NOMO-1 (cell line): ENCODE results near the gene GRAMD1B.

Experiments
- DNase-seq, 2 experiments: peaks; one replicate each; lab custom pipeline; 2025; ENCODE audit not compliant: unreplicated experiment in 2 of 2; lab: John Stamatoyannopoulos, UW

The GRAMD1B gene

DNA sequence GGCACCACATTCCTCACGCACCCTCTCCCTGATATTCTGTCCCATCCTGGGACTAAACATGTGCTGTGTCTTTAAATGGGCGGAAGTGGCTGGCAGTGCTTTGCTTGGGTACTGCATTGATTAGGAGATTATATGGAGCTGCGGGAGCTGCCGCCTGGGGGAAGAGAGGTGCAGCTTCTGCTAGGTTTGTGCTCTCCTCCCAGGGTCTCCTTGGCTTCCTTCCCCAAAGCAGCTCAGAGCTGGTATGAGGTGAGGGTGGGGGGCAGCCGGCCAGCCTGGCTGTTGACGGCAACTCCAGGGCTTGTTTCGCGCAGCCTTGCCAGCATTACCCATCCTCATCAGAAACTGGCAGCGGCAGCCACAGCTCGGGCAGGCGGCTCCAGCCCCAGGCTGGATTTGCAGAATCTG lies 95.4 kb downstream of the GRAMD1B start:
- no peak for DNase-seq

DNA sequence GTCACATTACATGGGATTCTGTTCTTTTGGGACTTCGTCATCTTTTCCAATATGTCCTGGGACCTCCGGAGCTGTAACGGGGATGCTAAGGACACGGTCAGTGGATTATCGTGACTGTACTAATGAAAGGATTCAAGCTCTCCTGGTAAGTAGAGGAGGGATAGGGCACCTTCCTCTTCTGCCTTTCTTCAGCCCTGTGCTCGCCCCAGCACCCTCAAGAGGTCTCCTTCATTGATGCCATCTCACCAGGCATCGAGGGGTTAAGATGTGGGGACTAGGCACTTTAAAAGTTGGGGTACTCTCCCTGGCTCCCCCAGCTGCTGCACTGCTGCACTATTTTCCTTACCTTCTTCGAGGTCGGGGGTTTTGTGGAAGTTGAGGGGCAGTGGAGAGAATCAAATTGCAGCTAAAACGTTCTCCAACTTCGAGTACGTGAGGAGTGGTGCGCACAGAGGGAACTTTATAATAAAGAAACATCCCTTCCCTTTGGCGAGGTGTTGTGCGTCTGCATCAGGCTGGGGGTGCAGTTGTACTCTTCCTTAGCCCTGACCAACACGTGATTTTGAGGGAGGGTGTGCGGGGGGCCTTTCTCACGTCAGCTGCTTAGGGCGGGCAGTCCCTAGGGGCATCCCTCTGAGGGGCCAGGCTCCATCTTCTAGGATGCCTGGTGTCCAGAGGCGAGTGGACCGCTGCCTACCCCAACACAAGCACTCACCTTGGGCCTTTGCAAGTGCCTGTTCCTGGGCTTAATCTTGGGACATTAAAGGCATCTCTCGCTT lies 96.1 kb downstream of the GRAMD1B start:
- no peak for DNase-seq

DNA sequence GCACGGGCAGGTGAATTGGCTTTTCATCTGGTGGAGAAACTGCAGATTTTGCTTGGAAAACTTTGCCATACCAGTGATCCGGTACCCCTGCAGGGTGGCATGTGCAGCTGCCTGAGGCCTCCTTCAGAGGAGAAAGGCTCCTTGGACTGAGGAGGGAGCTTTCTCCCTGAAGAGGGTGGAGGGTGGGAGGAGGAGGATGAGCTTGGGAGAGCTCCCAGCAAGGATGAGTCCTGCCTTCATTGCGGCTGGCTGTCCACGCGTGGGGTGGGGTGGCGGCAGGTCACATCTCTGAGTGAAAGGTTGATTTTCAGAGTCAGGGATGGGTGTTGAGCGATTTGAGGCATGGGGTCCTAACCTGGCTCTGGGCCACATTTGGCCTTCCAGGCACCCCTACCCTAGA lies 96.8 kb downstream of the GRAMD1B start:
- no peak for DNase-seq

DNA sequence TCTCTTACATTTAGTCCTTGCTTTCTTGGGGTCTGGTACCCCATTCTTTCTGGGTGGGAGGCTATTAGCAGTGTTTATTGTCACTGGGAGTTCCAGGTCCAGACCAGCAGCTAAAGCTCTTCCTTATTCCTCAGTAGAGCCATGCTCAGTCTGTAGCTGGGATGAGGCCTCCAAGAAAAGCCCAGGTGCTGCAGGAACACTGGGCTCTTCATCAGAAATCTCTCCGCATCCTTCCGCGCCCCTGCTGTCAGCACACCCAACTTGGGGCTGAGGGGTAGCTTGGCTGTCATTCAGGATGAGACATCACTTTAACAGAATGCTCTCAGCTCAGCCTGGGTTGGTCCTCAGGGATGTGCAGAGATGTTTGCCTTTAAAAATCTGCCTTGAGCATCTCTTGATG lies 97.5 kb downstream of the GRAMD1B start:
- DNase-seq: no peak

DNA sequence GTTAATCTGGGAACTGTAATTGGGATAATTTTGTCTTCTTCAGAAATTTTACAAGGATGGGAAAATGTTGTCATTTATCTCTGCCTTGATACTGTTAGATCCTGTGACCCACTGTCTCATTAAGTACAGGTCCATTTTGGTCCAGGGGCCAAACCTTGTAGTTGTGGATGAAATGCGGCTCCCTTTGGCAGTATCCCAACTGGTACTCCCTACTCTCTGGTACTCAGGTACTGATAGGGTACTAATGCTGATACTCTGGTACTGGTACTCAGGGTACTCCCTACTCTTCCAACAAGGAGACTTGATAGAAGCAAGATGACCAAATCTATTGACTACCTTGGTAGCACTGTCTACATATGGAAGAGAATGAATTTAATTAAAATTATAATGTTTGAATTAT lies 97.9 kb downstream of the GRAMD1B start:
- no peak for DNase-seq

DNA sequence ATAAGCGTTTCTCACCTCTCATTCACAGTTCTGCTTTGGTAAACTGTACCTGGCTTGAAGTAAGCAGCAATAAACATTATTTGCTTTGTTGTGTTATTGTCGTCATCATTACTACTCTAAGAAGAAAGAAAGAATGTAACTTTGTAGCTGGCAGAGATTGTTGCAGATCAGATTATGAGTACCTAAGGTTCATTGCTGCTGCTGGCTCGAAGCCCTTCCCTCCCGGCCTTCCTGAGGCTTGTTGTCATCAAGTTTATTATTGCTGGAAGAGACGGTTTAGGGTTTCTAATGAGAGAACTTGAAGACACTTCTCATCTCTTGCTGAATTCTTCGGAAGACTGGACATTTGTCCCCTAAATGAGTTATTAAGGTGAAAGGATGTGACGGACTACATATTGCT lies 101.3 kb downstream of the GRAMD1B start:
- DNase-seq: no peak

DNA sequence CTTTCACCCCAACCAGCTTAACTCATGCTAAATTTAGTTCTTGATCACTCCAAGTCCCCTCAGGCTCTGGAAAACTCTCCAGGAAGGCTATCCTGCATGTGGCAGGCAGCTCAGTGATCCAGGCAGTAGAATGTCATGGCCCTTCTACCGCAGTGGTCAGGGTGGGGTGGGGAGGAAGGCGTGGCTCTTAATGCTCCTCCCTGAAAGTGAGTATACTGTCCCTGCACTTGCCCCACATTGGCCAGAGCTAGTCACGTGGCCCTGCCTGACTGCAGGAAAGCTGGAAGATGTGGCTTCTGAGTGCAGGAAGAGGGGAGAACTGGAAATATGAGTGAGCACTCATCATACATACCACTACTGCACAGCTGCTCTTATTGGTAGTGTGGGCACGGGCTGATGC lies 102.1 kb downstream of the GRAMD1B start:
- no peak for DNase-seq

DNA sequence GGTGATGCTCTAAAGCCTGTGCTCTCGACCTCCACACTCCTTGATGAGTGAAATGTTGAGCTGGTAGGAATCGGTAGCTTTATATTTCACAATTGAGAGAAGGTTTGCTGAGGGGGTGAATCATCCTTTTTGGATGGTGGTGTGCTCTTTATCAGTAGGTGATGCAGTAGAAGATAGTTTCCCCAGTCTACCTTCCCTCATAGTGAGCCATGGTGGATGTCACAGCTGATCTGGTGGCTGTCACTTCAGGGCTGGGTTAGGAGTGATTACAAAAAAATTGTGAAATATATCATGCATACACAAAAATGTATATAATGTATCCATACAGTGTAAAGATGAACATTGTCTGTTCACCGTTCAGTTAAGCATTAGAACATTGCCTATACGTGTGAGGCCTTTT lies 105.3 kb downstream of the GRAMD1B start:
- DNase-seq: no peak

DNA sequence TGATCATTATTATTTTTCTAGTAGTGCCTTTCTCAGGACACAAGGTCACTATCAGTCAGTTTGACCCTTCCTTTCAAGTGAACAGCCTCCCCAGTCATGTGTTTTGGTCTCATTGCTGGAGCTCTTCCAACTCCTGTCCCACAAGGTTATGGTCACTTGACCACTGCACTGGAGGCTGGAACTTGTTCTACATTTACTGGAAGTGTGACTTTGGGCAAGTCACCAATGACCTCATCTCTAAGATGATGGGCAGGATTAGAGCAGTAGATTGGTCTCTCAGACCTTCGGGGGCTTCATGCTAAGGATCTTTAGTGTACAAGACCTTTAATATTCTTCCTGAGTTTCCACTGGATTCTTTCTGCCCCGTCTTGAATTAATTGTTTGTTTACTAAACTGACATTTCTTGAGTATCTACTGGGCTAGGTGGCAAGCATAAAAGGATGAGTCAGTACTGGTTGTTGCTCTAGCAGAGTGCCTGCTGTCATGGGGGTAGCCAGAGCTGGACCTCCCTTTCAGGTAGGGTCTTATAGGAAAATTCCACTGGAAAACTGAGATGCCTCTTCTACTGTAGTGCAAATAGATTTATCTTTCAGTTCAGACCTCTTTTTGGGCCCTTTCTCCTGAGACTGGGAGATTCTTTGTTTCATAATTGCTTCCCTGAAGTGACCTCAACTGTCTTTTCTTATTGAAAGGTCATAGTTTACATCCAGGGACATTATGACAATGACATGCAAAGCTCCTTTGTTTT lies 106.8 kb downstream of the GRAMD1B start:
- no peak for DNase-seq

DNA sequence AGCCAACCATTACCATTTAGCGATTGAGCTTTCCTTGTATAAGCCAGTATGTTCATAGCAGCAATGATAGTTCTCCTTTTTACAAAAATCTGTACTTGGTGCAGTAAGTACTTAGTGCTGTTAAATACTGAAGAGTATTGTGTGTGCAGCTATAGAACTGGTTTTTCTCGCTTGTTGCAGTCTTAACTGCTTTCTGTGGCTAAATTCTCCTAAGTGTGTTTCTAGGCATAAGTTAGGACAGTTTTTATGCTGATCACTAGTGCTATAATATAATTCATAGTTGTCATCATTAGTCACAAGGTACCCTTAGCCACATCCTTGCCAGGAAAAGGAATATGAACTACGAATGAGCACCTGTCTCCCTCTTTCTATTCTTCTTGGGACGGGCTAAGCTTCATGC lies 107.7 kb downstream of the GRAMD1B start:
- peak in 1 of 2 experiments; percentile 10 for DNase-seq

DNA sequence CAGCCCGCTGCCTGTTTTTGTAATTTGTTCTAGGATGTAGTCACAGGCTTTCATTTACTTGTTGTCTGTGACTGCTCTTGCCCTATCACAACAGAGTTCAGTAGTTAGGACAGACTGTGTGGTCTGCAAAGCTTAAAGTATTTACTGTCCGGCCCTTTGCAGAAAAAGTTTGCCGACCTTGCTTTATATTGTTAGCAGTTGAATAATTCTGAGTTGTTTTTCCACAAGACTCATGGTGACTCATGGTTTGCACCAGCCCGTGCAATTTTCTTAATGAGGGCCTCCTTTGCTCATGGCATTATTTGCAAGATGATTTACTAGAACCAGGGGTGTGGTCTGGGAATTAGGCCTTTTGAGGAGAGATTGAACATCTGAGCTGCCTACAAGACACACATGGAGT lies 113.7 kb downstream of the GRAMD1B start:
- peak; percentile 79 to 80 for DNase-seq

DNA sequence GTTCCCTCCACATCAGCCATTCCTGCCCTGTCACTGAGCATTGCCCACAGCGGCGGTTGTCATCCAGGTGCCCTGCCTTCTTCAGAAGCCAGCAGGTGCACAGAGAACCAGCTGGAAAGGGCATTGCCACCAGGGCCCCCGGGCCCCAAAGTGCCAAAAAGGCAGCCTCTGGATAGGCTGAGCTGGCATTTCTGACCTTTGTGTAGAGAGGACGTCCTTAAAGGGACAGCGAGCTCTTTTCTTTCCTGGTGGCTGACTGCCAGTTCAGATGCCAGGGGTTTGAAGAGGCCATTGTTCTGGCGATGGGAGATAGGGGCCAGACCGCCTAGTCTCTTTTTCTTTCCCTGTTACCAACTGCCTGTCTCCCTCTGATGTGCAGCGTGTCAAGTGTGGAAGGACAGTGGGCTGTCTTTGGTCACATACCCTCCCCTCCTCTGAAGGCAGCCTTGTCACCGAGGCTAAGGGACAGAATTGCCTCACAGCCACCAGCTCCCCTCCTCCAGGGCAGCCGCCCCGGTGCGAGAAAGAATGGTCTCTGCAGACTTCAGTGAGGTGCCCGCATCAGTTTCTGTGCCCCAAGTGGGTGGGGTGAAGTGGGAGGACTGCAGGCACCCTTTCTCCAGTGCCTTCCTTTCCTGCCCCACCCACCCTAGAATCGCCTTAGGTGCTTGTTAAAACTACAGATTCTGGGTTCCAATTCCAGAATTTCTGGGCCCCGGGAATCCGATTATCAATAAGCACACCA lies 114.7 kb downstream of the GRAMD1B start:
- no peak for DNase-seq

DNA sequence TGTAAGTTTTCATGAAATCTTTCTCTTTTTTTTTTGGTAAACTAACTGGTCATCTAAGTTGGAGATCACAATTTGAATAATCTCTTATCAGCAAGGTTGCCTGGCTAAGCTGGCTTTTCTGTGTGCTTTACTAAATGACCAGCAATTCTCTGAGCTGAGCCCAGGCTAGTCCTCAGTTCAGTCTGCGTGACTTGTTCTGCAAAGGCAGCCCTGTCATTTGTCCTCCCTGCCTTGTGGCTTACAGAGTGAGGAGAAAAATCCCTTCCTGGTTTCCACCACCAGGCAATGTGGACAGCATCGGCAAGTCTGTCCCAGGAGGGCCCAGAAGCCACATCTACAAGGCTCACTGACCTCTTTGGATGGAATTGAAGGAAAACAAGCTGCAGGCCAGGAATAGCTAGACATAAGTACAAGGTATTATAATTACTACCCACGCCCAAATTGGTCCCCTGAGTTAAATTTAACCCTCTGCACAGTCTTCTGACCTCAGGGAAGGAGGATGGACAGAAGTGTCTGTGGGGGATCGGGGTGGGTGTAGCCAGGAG lies 115.7 kb downstream of the GRAMD1B start:
- no peak for DNase-seq

DNA sequence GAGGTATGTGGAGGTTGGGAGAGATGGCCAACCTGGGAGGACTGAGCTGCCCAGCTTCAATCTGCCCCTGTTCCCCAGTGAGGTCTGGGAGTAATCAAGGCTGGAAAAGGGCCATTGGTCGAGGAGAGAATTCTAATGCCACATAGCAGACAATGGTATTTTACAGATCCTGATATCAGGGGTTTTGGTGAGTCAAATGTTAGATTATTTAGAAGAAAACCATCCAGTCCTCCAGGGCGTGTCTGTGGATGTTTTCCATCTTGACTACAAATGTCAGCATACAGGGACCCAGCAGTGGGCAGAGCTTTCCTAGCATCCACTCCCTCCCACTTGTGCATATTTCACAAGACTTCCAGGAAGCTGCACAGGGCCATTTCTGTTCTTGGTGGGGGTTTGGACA lies 116.4 kb downstream of the GRAMD1B start:
- DNase-seq: no peak

DNA sequence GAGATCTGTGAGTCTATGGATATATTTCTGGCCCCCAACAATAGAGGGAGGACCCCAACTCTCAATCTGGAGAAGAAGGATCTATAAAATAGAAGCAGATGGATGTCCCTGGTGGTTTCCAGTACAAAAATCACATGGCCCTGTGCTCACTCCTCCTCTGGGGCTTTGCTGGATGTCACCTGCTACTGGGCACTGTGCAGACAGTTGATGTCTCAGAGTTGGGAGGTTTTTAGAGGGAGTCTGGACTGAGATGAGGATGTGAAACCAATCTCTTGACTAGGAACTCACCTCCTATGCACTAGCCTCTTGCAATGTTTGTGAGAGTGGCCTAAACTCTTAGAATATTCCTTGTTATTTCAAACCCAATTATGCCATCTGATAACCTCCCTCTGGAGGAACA lies 117.1 kb downstream of the GRAMD1B start:
- DNase-seq: peak; percentile 50 to 87

DNA sequence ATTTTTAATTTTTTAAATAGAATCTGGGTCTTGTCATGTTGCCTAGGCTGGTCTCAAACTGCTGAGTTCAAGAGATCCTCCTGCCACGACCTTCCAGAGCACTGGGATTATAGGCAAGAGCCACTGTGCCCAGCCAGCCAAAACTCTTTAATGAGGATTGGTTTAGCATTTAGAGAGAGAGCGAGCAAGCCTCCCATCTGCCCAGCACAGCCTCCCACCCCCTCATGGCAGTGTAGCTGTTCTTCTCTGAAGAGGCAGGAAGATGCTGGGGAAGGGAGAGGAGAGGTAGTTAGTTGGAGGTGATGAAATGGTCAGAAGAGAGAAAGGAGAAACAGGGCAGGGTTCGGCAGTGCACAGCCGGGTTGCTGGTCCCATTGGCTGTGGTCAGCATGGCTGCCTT lies 118.7 kb downstream of the GRAMD1B start:
- no peak for DNase-seq

DNA sequence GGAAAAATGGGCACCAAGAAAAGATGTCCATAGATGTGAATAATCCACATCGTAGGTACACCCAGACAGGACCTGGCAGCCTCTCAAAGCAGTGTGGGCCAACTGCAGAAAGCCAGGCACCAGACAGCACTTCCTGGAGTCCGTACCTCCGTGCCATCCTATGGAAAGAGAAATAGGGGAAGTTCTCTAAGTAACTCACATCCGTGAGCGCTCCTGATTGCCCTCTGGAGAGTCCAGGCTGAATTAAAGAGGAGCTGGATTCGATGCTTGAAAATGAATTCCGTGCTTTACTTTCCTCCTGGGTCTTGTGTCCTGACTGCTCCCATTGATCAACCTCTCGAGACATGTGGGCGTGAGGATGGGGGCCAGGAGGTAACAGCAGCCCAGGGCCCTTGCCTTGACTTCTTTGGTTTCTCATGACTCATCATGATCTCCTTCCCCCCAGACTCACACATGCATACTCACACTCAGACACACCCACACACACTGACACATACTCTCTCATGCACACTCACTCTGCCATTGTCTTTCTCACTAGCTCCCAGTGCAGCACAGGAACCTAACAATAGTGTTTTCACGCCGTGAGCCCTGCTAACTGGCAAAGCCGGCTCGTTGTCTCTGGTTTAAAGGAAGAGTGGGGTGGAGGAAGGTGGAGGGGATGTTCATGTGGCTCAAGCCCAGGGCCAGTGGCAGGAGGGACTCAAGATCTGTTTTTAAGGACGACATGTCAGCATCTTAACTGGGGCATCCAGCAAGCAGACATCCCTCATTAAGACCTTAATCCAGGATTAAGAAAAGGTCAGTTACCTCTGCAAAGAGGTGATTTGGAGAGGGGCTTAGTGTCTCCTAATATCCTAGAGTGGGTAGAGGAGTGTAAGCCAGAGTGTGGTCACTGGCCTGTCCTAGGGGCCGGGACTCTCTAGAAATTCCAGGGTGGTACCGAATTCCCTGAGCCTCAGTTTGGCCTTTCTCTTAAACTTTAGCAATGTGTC lies 120.2 kb downstream of the GRAMD1B start:
- no peak for DNase-seq

DNA sequence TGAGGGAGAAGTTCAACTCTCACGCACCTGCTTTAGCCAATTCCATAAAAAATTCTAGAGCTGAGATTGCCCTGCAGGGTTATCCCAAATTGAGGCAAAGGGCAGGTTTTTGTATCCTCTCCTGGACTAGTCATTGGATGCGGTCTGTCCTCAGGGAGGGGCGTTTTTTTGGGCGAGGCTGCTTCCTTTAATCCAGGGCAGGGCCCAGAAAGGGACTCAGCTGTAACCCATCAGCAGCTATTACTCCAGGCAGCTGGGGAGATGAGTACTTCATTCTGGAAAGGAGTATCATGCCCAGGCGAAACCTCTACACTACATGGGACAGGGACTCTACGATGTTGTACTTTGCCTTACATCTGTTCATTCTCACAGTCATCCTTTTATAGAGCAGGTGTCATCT lies 121.0 kb downstream of the GRAMD1B start:
- DNase-seq: no peak

DNA sequence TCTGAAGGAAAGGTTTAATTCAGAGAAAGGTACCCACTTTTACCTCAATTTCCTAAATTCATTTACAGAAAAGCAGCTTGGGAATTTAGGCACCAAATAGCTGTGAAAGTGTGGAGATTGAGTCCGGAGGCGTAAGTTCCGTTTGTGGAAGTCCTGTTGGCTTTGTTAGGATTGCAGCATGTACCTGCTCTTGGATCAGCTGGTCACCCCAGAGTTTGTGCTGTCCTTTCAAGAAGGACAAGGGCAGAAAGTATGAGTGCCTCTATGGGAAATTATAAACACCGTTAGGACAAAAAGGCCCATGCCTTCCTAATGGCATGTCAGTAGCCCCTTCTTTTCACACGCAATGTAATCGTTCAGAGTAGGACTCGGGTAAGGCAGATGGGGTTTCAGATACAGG lies 126.6 kb downstream of the GRAMD1B start:
- no peak for DNase-seq
